ENCODE data around the gene KLHL35.

- TF ChIP-seq, protein P1, sequence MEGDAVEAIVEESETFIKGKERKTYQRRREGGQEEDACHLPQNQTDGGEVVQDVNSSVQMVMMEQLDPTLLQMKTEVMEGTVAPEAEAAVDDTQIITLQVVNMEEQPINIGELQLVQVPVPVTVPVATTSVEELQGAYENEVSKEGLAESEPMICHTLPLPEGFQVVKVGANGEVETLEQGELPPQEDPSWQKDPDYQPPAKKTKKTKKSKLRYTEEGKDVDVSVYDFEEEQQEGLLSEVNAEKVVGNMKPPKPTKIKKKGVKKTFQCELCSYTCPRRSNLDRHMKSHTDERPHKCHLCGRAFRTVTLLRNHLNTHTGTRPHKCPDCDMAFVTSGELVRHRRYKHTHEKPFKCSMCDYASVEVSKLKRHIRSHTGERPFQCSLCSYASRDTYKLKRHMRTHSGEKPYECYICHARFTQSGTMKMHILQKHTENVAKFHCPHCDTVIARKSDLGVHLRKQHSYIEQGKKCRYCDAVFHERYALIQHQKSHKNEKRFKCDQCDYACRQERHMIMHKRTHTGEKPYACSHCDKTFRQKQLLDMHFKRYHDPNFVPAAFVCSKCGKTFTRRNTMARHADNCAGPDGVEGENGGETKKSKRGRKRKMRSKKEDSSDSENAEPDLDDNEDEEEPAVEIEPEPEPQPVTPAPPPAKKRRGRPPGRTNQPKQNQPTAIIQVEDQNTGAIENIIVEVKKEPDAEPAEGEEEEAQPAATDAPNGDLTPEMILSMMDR (IDR thresholded peaks at IDR 0.05), result peak; percentile 77 to 83 (median 82)
- TF ChIP-seq POLR2A (IDR thresholded peaks at IDR 0.05), result no peak
Measured at GRCh38 chr11:75388386-75389275, 44.4 kb downstream of the KLHL35 start.
